ENCODE results near the gene AP1B1. TPM values are rescaled to one million over a fixed set of nuclear protein-coding genes. Genes with fewer than 3 reads are reported as not detected.

AP1B1 gene
- total and polyA plus RNA-seq, 2 donors (not counting 1 experiment from before 2014, with no cell fraction given) = 44.1 to 45.6 TPM

GRCh38 chr22:29325785-29326315 lies 62.5 kb downstream of the AP1B1 start:
- TF ChIP-seq CTCF (conservative IDR thresholded peaks at IDR 0.05 in 1 of 2, IDR thresholded peaks at IDR 0.05 in 1 of 2; ENCODE audit: low read depth in 1 of 2, low read length in 2 of 2) (no peak), EZH2 (IDR thresholded peaks at IDR 0.05; ENCODE audit: low read length, missing control alignments) (no peak)
- Histone ChIP-seq H3K9me3 (ENCODE audit: control insufficient read depth, insufficient read depth, low read depth, low read length) (no peaks in the 10 kb centered on the region), H3K27me3 (ENCODE audit: control insufficient read depth, insufficient read depth, low read length) (no peaks in the 10 kb centered on the region), H3K9ac (ENCODE audit: insufficient read depth, low read length) (no peak overlapping the region), H2AFZ (ENCODE audit: low read length) (no peak overlapping the region), H3K4me2 (ENCODE audit: extremely low read depth, insufficient read depth, low read length) (no peak overlapping the region), H3K4me3 (replicated peaks in 1 of 4; ENCODE audit: control extremely low read depth in 1 of 4, insufficient read depth in 1 of 4, low read depth in 3 of 4, low read length in 4 of 4) (no peak overlapping the region), H3K36me3 (ENCODE audit: control insufficient read depth, insufficient read depth, low read length) (peaks cover 12% of the 10 kb centered on the region), H3K79me2 (ENCODE audit: control insufficient read depth, insufficient read depth, low read length) (no peaks in the 10 kb centered on the region), H3K27ac (ENCODE audit: insufficient read depth, low read length) (no peak overlapping the region), H4K20me1 (ENCODE audit: control insufficient read depth, extremely low read depth, insufficient read depth, low read length) (no peaks in the 10 kb centered on the region), H3K4me1 (ENCODE audit: control insufficient read depth, extremely low read depth, insufficient read depth, low read length) (peaks cover 2% of the 10 kb centered on the region)
- DNase-seq (ENCODE audit: low read depth in 2 of 2) = no peak

GRCh38 chr22:29325356-29325755 lies 63.0 kb downstream of the AP1B1 start:
- no peak overlapping the region for H3K4me2 ChIP-seq (ENCODE audit: extremely low read depth, insufficient read depth, low read length)
- H3K27me3 ChIP-seq (ENCODE audit: control insufficient read depth, insufficient read depth, low read length) = no peaks in the 10 kb centered on the region
- H3K79me2 ChIP-seq (ENCODE audit: control insufficient read depth, insufficient read depth, low read length) = no peaks in the 10 kb centered on the region
- no peak for TF ChIP-seq EZH2 (IDR thresholded peaks at IDR 0.05; ENCODE audit: low read length, missing control alignments)
- H2AFZ ChIP-seq (ENCODE audit: low read length) = no peak overlapping the region
- no peak for DNase-seq (ENCODE audit: low read depth in 2 of 2)
- peaks cover 12% of the 10 kb centered on the region for H3K36me3 ChIP-seq (ENCODE audit: control insufficient read depth, insufficient read depth, low read length)
- no peak overlapping the region for H3K27ac ChIP-seq (ENCODE audit: insufficient read depth, low read length)
- H4K20me1 ChIP-seq (ENCODE audit: control insufficient read depth, extremely low read depth, insufficient read depth, low read length) = no peaks in the 10 kb centered on the region
- H3K9ac ChIP-seq (ENCODE audit: insufficient read depth, low read length) = no peak overlapping the region
- H3K4me1 ChIP-seq (ENCODE audit: control insufficient read depth, extremely low read depth, insufficient read depth, low read length) = no peaks in the 10 kb centered on the region
- H3K4me3 ChIP-seq (replicated peaks in 1 of 4; ENCODE audit: control extremely low read depth in 1 of 4, insufficient read depth in 1 of 4, low read depth in 3 of 4, low read length in 4 of 4) = no peak overlapping the region
- H3K9me3 ChIP-seq (ENCODE audit: control insufficient read depth, insufficient read depth, low read depth, low read length) = no peaks in the 10 kb centered on the region

GRCh38 chr22:29323641-29324040 lies 64.7 kb downstream of the AP1B1 start:
- no peak for DNase-seq (ENCODE audit: low read depth in 2 of 2)
- no peak overlapping the region for H3K27ac ChIP-seq (ENCODE audit: insufficient read depth, low read length)
- H3K9me3 ChIP-seq (ENCODE audit: control insufficient read depth, insufficient read depth, low read depth, low read length) = no peaks in the 10 kb centered on the region
- no peak overlapping the region for H3K9ac ChIP-seq (ENCODE audit: insufficient read depth, low read length)
- H4K20me1 ChIP-seq (ENCODE audit: control insufficient read depth, extremely low read depth, insufficient read depth, low read length) = no peaks in the 10 kb centered on the region
- H3K4me3 ChIP-seq (replicated peaks in 1 of 4; ENCODE audit: control extremely low read depth in 1 of 4, insufficient read depth in 1 of 4, low read depth in 3 of 4, low read length in 4 of 4) = no peak overlapping the region
- no peak for TF ChIP-seq EZH2 (IDR thresholded peaks at IDR 0.05; ENCODE audit: low read length, missing control alignments)
- no peaks in the 10 kb centered on the region for H3K79me2 ChIP-seq (ENCODE audit: control insufficient read depth, insufficient read depth, low read length)
- H3K4me2 ChIP-seq (ENCODE audit: extremely low read depth, insufficient read depth, low read length) = no peak overlapping the region
- peaks cover 7% of the 10 kb centered on the region for H3K36me3 ChIP-seq (ENCODE audit: control insufficient read depth, insufficient read depth, low read length)
- H3K27me3 ChIP-seq (ENCODE audit: control insufficient read depth, insufficient read depth, low read length) = no peaks in the 10 kb centered on the region
- no peaks in the 10 kb centered on the region for H3K4me1 ChIP-seq (ENCODE audit: control insufficient read depth, extremely low read depth, insufficient read depth, low read length)
- H2AFZ ChIP-seq (ENCODE audit: low read length) = no peak overlapping the region

- no peak overlapping the region for H2AFZ ChIP-seq (ENCODE audit: low read length)
- H3K9ac ChIP-seq (ENCODE audit: insufficient read depth, low read length) = no peak overlapping the region
- H3K27ac ChIP-seq (ENCODE audit: insufficient read depth, low read length) = no peak overlapping the region
- DNase-seq (ENCODE audit: low read depth in 2 of 2) = no peak
- H3K27me3 ChIP-seq (ENCODE audit: control insufficient read depth, insufficient read depth, low read length) = peaks cover 14% of the 10 kb centered on the region
- no peaks in the 10 kb centered on the region for H4K20me1 ChIP-seq (ENCODE audit: control insufficient read depth, extremely low read depth, insufficient read depth, low read length)
- TF ChIP-seq EZH2 (IDR thresholded peaks at IDR 0.05; ENCODE audit: low read length, missing control alignments) (no peak), CTCF (conservative IDR thresholded peaks at IDR 0.05 in 1 of 2, IDR thresholded peaks at IDR 0.05 in 1 of 2; ENCODE audit: low read depth in 1 of 2, low read length in 2 of 2) (peak in 1 of 2 donors; percentile 18)
- H3K36me3 ChIP-seq (ENCODE audit: control insufficient read depth, insufficient read depth, low read length) = no peaks in the 10 kb centered on the region
- no peaks in the 10 kb centered on the region for H3K79me2 ChIP-seq (ENCODE audit: control insufficient read depth, insufficient read depth, low read length)
- H3K9me3 ChIP-seq (ENCODE audit: control insufficient read depth, insufficient read depth, low read depth, low read length) = no peaks in the 10 kb centered on the region
- H3K4me3 ChIP-seq (replicated peaks in 1 of 4; ENCODE audit: control extremely low read depth in 1 of 4, insufficient read depth in 1 of 4, low read depth in 3 of 4, low read length in 4 of 4) = no peak overlapping the region
- H3K4me1 ChIP-seq (ENCODE audit: control insufficient read depth, extremely low read depth, insufficient read depth, low read length) = no peaks in the 10 kb centered on the region
- H3K4me2 ChIP-seq (ENCODE audit: extremely low read depth, insufficient read depth, low read length) = no peak overlapping the region
These were observed 67.8 kb downstream of the AP1B1 start for GRCh38 chr22:29320546-29320945.
